ENCODE measurements around the gene G6PD. TPM values are rescaled to one million over a fixed set of nuclear protein-coding genes. Genes with fewer than 3 reads are reported as not detected.

Gene G6PD
- total RNA-seq, 1 donor from 2014 or later: 72.7 TPM

DNA sequence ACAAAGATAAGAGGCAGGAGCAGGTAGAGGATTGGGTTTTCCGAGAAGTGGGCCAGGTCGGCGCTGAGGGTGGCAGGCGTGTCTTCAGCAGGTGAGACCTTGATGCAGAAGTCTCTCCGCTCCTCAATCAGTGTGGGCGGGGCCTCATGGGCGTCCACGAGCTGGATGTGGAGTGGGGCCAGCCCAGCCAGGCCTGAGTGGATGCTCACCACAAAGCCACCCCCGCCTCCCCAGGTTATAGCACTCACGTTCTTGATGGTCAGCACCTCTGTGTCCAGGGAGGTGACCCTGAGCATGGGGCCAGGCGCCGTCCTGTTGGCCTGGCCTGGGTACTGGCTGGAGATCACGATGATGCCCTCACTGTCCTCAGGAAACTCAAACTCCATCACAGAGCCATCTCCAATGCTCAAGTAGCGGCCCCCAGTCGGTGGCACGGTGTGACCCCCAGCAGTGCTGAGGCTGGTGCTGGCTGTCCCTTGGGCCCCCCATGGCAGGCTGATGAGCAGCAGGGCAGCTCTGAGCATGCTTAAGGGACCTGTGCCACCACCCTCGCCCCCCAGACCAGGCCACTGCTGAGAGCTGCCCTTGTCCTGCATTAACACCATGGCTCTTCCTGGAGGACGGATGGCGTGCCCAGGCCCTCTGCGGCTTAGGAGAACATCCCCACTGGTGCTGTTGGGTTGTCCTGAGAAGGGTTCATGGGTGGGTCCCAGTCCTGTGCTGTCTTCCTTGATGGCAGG lies 58.1 kb downstream of the G6PD start:
- intact Hi-C loops (cut with micrococcal nuclease): no loop called here

DNA sequence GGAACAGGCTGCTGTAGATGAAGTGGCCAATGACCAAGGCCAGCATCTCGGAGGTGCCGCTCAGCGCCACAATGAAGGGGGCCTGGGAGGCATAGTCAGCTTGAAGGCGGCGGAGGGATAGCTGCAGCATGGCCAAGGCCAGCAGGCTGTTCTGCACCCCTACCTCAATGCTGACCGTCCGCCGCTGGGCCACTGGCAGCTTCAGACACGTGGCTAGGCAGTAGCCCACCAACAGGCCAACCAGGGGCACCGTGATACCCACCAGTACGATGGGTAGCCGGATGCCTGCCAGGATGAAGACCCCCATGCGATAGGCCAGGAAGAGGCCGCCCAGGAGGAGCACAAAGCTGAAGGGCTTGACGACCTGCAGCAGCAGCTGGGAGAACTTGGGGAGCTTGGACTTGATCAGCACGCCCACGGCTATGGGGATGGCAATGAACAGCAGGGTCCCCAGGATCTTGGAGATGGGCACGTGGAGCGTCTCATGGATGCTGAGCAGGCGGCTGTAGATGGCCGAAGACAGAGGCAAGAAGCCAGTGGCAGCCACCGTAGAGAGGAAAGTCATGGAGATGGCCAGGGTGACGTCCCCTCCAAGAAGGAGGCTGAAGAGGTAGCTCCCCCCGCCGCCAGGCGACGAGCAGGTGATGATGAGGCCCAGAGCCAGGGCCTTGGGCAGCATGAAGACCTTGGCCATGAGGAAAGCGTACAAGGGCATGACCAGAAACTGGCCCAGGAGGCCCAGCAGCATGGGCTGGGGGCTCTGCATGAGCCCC lies 58.9 kb downstream of the G6PD start:
- intact Hi-C loops (cut with micrococcal nuclease): no loop called here

DNA sequence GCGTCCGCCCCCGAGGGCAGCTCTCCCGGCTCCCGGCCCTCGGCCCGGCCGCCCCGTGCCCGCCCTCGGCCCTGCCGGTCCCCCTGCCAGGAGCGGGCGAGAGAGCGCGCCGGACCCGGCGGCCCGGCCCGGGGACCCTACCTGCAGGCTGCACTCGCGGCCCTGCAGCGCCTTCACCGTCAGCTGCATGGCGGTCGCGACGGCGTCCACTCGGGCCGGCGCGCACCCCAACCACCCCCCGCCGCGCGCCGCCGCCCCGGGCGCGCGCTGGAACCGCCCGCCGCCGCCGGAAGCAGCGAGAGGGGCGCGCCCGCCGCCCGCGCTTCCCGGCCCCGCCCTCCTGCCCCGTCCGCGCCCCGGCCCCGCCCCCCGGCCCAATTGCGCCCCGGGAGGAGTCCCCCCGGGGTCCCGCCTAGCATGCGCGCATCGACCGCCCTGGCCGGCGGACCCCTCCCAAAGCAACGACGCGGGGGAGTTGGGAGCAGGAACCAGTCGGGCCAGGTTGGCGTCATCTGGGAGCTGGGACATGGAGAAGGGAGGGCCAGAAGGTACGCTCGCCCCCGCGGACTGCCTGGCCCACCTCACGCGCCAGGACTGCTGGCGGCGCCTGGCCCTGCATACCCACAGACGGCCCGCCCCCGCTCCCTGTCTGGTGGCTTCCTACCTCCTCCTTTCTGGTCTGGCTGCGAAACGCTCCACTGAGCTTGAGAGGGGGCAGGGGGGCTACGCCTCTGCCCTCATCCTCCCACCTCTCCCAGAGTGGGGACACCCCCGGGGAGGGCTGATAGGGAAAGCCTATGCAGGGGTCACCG lies 60.0 kb downstream of the G6PD start, which contains the start of gene UBL4A:
TSS of gene UBL4A (minus strand) at position 220 of the 812 bp plus-strand sequence. CDS start at position 189, 31 bp downstream.
- intact Hi-C loops (cut with micrococcal nuclease): no loop called here

DNA sequence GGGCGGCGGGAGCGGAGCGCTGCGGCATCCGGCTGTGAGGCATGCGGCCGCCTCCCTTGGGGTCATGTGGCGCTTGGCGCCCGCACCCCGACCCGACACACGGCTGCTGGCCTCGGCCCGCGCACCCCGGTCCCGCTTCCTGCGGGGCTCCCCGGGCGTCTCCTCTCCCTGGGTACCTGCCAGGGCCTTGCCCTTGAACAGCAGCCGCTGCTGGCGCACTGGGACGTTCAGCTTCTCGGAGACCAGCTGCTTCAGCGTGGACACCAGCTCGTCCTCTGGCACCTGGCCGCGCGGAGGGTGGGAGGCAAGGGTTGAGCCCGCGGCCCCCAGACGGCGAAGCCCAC lies 60.6 kb downstream of the G6PD start:
- intact Hi-C loops (cut with micrococcal nuclease): no loop called here

DNA sequence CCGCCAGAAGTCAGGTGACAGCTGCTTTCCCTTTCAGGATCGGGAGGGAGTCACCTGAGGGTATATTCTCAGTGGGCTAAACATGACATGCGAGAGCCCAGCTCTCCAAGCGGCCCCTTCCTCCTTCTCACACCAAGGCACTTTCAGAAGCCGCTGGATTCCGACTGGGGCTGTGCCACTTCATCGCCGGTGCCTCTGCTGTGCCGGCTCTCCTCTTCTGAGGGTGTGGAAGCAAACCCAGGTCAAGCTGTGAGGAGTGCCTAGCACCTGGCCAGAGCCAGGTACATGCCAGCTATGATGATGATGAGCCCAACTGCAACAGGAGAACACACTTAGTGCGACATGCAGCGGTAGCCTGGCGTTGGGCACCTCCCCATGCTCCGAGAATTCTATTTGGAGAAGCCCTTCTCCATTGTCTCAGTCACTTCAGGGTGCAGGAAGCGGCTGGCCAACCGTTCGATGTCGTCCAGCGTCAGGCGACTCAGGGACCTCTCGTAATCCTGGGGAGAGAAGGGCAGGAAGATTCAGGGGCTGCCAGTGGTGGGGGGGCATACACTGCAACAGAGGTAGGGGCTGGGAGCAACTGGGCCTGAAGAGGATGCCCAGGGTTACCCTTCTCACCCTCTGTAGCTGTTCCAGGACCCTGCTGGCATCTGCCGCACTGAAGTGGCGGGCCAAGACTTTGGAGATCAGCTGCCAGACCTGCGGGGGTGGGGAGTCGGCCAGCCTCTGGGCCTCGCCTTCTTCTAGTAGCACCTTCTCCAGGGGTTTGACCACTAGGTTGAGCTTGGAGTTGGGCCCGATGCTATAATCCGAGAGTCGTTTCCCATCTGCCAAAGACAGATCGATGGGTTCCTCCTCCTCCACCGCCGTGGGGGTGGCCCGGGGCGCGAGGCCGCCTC lies 61.2 kb downstream of the G6PD start:
- intact Hi-C loops (cut with micrococcal nuclease): no loop called here

DNA sequence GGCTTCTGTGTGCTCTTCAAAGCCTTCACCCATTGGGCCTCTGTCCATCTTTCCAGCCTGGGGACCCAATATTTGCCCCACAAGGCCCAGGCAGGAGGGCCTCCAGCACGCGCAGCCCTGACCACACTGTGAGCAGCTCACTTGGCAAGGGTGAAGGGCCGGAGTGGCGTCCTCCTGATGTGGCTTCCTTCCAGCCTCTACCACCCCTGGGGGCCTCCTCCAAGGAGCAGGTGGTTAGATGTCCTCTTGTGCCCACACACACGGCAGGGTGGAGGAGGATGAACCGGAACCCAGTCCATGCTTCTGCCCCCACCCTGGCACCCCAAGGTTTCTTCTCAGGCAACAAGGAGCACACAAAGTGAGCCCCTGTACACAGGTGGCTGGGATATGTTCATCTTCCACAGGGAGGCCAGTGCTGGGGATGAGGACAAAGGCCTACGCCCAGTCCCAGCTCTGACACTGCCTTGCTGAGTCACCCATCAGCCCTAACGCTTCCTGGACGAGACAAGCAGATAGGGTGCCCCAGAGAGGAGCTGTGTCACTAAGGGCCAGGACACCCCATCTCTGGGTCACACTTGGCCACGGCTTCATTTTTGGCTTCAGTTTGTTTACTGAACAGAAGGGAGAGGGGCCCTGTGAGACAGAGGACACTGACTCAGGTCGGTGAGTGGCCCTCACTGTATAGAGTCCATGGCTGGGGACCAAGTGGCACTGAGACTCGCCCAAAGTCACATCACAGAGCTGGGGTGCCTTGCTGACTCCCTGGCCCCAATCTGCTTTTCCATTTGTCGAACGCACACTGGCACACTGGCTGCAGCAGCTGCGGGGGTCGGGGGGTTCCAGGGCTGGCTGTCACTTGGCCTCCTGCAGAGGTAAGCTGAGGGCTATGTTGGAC lies 62.1 kb downstream of the G6PD start:
- intact Hi-C loops (cut with micrococcal nuclease): no loop called here

DNA sequence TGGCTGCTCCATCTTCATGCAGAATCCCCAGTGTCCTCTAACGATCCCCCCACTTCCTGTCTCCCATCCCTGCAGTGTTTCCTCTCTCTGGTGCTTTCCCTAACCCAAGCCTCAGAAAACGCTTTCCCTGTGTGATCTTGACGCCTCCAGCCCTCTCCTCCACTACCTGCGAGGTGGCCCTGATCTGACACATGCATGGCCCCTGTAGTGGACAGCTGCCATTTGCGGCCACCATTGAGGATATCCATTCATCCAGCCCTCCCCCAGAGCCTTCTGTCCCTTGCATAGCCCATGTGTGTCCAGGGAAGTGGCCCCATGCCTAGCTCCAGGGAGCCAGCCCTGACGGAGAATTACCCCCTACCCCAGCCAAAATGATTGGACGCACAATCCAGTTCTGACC lies 63.3 kb downstream of the G6PD start:
- intact Hi-C loops (cut with micrococcal nuclease): no loop called here

DNA sequence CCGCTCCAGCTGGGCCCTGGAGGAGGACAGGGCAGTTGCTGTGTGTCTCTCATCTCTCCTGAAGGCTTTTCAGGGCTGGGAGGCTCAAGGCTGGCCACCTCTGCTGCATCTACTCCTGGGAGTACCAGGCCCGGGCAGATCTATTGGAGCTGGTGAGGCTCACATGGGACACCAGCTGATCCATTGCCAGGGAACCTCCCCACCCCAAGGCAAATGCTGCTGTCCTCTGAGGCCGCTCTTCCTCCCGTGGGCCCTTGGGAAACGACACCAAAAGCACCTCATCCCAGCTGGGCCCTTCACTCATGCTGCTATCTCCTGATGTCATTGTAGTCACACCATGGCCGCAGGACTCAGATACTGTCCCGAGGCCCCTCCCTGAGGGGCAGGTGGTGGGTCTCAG lies 63.9 kb downstream of the G6PD start:
- intact Hi-C loops (cut with micrococcal nuclease): no loop called here

DNA sequence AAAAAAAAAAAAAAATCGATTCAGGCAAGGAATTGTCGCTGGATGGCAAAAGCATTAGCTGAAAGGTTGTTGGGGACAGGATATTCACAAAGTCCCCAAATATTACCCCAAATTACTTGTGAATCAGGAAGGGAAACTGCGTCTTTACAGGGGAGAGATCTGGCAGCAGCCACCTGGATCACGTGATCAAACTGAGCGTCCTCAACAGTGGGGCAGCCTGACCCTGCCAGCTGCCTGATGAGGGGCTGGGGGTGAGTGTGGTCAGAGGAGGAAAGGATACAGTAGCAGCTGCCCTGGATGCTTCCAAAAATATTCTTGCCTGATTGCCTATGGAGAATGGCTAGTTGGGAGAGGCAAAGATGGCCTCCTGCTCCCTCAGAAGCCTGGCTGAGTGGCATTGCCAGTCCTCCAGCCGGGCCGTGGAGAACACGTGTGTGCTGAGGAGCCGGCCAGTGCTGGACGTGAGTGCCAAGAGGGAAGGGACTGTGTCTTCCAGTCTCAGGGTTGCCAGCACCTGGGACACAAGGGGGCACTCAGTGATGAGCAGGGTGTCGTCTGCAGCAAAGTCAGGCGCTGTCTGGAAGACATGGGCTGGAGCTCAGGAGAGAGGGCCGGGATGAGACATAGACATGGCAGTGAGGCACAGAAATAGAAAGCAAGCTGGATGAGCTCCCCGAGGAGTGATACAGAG lies 64.6 kb downstream of the G6PD start:
- intact Hi-C loops (cut with micrococcal nuclease): no loop called here

Other genes with a start within 250 kb of the G6PD start
- gene FLNA, start 172.2 kb downstream of the G6PD start, total RNA-seq: 1,498 and 1,525 TPM in 2 replicates
- 55.9 and 60.2 TPM in 2 replicates for gene EMD, start 167.6 kb downstream of the G6PD start, total RNA-seq
- gene RPL10, start 148.5 kb downstream of the G6PD start, total RNA-seq: 2,525 and 2,615 TPM in 2 replicates
- gene DNASE1L1, start 137.6 kb downstream of the G6PD start, total RNA-seq: 17.3 and 21.8 TPM in 2 replicates
- 91.3 and 91.8 TPM in 2 replicates for gene TAFAZZIN, start 135.3 kb downstream of the G6PD start, total RNA-seq
- 61.3 and 63.8 TPM in 2 replicates for gene ATP6AP1, start 118.2 kb downstream of the G6PD start, total RNA-seq
- gene GDI1, start 109.7 kb downstream of the G6PD start, total RNA-seq: 119 TPM in 2 replicates
- gene FAM50A, start 102.7 kb downstream of the G6PD start, total RNA-seq: 85.2 and 90.9 TPM in 2 replicates
- 37.3 and 43.8 TPM in 2 replicates for gene PLXNA3, start 88.6 kb downstream of the G6PD start, total RNA-seq
- 56.8 and 58.6 TPM in 2 replicates for gene LAGE3, start 67.6 kb downstream of the G6PD start, total RNA-seq
- gene UBL4A, start 60.2 kb downstream of the G6PD start, total RNA-seq: 45.4 and 47.8 TPM in 2 replicates
- 23.4 and 25.2 TPM in 2 replicates for gene SLC10A3, start 56.2 kb downstream of the G6PD start, total RNA-seq
- gene FAM3A, start 30.6 kb downstream of the G6PD start, total RNA-seq: 30.9 and 31.0 TPM in 2 replicates
- gene IKBKG, start 774 bp upstream of the G6PD start, total RNA-seq: 47.7 and 47.9 TPM in 2 replicates
- gene CTAG1A, start 38.3 kb upstream of the G6PD start, total RNA-seq: not detected in 2 replicates
- gene CTAG1B, start 72.4 kb upstream of the G6PD start, total RNA-seq: not detected in 2 replicates
- gene CTAG2, start 106.7 kb upstream of the G6PD start, total RNA-seq: not detected in 2 replicates
- gene GAB3, start 204.2 kb upstream of the G6PD start, total RNA-seq: 26.4 and 32.1 TPM in 2 replicates
- 80.4 and 86.0 TPM in 2 replicates for gene DKC1, start 216.0 kb upstream of the G6PD start, total RNA-seq